ENCODE results near the gene CEACAM5.

Gene CEACAM5

DNA sequence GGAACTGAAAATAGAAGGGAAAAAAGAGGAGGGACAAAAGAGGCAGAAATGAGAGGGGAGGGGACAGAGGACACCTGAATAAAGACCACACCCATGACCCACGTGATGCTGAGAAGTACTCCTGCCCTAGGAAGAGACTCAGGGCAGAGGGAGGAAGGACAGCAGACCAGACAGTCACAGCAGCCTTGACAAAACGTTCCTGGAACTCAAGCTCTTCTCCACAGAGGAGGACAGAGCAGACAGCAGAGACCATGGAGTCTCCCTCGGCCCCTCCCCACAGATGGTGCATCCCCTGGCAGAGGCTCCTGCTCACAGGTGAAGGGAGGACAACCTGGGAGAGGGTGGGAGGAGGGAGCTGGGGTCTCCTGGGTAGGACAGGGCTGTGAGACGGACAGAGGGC is at the start of gene CEACAM5:
Gene CEACAM5, plus strand, starts transcription at position 146 of the 400 bp plus-strand sequence. Its CDS starts 106 bp downstream, at position 252.
- no peak for DNase-seq

DNA sequence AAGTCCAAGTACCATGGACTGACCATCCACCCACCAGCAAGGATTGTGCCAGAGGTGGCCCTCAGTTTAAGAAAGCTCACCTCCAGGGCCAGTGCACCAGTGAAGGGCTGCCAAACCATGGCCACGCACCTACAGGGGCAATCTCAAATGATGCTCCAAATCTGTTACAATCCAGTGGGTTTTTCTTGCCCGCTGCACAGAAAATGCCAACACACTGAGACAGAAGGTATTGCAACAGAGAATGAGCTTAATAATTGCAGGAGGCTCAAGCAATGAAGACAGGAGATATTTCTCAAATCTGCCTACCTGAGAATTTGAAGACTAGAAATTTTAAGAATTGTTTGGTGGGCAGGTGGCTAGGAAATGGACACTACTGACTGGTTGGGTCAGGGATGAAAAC is 42.4 kb upstream of the CEACAM5 start:
- DNase-seq, result no peak

DNA sequence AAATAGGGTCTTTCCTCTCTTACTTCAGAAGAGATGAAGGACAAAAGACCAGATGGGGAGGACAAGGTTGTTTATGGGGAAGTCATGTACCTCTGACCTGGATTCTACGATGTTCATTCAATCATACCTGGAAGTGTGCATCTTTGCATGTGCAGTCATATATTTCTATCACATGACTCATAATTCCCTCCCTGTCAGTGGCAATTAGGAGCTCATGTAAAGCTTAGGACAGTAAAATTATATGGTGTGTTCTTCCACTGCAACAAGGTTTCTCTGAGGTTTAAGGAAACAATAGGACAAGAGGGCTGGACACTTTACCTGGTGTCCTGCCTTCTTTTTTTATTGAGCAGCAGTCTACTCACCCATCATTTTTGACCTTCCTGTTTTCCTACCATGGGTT is 40.1 kb upstream of the CEACAM5 start:
- no peak for DNase-seq

DNA sequence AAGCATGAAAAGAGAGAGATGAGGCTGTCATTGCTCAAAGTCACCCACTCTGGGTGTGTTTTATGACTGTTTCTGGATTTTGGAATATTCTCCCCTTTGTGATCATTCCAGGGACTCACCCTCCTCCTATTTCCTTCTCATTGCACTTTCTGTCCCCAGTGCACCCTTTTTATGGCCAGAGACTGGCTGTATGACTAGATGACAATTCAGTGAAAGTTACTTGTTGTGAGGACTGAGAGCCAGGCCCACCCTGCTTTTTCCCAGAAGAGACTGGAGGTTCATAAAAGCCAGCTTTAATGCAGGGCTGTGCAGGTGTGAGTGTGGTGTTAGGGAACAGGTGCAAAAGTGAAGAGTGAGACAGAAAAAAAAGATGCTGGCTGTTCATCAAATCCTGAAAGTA is 37.7 kb upstream of the CEACAM5 start:
- DNase-seq, result no peak

DNA sequence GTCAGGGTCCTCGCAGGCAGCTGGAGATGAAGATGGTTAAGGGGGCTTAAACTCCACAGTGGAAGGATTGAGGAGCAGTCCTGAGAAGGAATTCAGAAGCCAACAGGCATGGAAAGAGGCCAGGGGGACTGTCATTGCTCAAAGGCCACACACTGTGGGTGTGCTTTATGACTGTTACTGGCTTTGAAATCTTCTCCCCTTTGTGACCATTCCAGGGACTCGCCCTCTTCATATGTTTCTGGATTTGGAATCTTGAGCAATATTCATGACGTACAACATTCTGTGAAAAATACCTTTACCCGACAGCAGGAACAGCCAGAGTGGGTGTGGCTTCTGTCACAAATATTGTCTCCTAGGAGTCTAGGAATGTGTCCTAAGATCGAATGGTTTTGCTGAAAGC is 36.9 kb upstream of the CEACAM5 start:
- DNase-seq, result no peak

DNA sequence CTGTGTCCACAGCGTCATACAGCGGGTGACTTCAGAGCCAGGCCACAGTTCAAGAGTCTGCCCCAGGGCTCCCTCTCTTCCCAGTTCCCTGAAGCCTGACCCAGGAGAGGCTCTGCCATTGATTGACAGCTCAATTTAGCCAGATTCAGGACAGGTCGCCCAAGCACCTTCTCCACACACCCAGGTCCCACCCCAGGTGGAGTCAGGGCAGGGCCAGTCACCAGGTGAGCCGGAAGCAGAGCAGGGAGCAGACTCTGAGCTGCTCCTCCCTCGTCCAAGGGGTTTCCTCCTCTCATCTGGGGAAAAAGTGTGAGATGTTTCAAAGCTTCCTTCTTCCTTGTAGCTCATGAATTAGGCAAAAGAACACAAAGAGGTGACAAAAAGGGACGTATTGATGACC is 26.0 kb upstream of the CEACAM5 start:
- no peak for DNase-seq

DNA sequence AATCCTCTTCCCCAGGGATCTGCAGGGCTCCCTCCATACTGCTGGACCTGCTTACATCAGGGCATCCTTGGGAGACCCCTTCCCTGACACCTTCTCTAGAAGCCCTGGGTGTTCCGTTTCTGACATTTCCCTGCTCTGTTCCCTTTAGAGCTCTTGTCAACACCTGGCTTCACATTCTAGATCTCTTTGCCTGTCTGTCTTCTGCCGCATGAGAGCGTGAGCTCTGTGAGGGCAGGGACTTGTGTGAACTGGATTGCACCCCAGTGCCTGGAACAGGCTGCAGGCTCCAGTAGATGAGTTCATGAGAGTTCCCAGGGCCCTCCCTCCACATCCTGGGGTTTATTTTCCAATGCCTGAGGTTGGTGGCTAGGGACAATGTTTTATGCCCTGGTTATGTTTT is 21.0 kb upstream of the CEACAM5 start:
- DNase-seq, result no peak

DNA sequence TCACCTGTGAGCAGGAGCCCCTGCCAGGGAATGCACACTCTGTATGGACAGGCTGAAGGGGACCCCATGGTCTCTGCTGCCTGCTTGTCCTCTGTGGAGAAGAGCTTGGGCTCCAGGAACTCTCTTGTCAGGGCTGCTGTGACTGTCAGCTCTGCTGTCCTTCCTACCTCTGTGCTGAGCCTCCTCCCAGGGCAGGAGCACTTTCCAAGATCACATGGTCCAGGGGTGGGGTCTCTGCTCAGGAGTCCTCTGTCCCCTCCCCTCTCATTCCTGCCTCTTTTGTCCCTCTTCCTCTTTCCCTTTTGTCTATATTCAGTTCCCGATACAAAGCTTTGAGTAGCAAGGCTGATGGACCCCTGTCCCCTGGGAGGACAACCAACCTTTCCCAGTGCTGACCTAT is 20.3 kb upstream of the CEACAM5 start, which contains the start of gene CEACAM7:
Gene CEACAM7, minus strand, starts transcription at position 173 of the 400 bp plus-strand sequence. Its CDS starts 105 bp downstream, at position 68.
- DNase-seq, result no peak

DNA sequence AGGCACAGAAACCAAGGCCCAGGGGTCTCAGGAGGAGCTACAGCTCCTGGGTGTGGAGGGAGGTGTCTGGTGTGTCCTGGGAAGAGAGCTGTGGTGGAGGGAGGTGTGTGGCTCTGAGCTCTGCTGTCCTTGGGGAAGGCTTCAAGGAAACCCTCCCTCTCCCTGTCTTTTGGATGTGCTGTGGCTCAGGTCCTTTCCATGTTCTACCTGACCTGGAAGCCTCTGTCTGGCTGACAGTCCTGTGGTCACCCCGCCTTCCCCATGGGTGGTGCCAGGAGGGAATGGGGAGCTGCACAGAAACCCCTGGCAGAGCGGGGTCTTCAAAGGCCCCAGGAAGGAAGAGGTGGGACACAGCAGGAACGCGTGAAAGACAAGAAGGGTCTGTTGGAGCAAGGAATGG is 19.7 kb upstream of the CEACAM5 start:
- no peak for DNase-seq

DNA sequence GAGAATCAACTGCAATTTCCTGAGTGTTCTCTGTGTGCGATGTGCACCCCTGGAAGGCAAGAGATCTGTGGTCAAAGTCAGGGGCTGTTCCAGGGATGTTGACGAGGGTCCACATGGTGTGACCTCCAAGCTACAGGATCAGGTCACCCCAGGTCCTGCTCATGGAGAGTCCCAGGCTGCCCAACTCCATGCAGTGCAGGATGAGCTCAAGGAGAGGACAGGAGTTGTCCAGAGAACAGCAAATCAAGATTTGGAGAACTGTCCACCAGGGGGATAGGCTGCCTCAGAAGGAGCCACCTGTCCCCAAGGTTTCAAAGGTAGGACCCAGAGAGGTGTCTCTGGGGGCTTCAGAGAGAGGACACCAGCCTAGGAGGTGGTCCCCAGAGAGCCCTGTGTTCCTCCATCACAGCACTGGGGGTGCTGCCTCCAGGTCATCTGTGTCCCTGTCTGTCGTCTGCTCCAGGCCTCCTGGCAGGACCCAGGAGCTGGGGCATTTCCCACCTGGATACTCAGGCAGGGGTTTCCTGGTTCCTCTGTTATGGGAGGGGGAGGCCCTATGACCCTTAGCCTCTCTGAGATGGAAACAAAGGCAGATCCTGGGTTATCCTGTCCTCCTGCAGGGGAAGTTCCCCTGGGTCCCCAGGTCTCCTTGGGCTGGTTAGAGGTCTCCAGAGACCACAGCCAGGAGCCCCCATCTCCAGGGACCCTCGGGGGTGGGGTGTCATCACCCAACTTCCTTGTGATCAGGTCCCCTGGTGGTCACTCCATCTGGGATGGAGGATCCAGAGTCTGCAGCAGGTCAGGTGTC is 18.2 kb upstream of the CEACAM5 start:
- no peak for DNase-seq

DNA sequence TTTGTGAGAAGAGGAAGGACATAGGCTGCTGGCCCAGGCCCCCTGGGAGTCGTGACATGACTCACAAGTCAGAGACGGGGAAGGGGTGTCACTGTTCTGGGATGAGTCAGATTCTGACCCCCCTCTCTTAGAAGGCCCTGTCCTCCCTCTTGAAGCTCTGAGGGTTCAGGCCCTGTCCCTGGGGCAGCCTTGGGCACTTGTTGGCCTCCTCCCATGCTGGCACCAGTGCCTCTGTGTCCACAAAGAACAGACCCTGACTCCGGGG is 17.7 kb upstream of the CEACAM5 start:
- DNase-seq, result no peak

DNA sequence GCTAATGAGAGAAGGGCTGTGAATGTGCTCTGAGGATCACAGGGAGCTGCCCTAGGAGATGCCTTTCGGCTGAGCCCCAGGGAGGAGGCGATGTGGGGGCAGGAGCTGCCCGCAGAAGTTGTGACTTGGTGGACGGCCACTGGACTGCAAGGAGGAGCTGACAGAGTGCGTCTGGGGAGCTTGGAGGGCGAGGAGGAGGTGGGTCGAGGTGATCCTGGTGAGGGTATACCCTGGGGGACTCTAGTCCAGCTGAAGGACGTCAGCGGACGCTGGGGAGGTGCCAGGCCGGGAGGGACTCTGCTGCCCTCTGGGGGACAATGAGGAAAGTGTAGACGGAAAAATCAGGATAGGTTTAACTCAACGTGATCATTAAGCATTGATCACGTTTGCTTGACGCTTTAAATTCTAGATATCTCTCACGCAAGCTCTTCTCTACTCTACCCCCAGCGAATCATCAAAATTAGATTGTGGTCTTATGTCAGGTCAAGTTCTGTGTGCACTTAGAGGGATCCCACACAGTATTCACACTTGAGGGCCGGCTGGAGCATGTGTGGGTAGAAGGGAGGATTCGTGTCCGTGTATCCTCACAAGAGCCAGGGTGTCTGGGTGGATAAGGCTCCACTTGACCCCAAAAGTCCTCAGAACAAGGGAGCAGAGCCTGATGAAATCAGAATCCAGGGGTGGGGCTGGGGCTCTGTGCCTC is 17.0 kb upstream of the CEACAM5 start:
- peak; percentile 11 for DNase-seq

DNA sequence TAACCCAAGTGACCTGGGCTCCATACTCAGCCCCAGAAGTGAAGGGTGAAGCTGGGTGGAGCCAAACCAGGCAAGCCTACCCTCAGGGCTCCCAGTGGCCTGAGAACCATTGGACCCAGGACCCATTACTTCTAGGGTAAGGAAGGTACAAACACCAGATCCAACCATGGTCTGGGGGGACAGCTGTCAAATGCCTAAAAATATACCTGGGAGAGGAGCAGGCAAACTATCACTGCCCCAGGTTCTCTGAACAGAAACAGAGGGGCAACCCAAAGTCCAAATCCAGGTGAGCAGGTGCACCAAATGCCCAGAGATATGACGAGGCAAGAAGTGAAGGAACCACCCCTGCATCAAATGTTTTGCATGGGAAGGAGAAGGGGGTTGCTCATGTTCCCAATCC is 14.2 kb upstream of the CEACAM5 start:
- DNase-seq, result no peak

DNA sequence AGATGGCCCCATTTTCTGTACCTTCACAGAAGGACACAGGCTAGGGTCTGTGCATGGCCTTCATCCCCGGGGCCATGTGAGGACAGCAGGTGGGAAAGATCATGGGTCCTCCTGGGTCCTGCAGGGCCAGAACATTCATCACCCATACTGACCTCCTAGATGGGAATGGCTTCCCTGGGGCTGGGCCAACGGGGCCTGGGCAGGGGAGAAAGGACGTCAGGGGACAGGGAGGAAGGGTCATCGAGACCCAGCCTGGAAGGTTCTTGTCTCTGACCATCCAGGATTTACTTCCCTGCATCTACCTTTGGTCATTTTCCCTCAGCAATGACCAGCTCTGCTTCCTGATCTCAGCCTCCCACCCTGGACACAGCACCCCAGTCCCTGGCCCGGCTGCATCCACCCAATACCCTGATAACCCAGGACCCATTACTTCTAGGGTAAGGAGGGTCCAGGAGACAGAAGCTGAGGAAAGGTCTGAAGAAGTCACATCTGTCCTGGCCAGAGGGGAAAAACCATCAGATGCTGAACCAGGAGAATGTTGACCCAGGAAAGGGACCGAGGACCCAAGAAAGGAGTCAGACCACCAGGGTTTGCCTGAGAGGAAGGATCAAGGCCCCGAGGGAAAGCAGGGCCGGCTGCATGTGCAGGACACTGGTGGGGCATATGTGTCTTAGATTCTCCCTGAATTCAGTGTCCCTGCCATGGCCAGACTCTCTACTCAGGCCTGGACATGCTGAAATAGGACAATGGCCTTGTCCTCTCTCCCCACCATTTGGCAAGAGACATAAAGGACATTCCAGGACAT is 13.4 kb upstream of the CEACAM5 start:
- no peak for DNase-seq

DNA sequence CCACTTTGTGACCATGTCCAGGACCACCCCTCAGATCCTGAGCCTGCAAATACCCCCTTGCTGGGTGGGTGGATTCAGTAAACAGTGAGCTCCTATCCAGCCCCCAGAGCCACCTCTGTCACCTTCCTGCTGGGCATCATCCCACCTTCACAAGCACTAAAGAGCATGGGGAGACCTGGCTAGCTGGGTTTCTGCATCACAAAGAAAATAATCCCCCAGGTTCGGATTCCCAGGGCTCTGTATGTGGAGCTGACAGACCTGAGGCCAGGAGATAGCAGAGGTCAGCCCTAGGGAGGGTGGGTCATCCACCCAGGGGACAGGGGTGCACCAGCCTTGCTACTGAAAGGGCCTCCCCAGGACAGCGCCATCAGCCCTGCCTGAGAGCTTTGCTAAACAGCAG is 12.7 kb upstream of the CEACAM5 start:
- DNase-seq, result no peak

DNA sequence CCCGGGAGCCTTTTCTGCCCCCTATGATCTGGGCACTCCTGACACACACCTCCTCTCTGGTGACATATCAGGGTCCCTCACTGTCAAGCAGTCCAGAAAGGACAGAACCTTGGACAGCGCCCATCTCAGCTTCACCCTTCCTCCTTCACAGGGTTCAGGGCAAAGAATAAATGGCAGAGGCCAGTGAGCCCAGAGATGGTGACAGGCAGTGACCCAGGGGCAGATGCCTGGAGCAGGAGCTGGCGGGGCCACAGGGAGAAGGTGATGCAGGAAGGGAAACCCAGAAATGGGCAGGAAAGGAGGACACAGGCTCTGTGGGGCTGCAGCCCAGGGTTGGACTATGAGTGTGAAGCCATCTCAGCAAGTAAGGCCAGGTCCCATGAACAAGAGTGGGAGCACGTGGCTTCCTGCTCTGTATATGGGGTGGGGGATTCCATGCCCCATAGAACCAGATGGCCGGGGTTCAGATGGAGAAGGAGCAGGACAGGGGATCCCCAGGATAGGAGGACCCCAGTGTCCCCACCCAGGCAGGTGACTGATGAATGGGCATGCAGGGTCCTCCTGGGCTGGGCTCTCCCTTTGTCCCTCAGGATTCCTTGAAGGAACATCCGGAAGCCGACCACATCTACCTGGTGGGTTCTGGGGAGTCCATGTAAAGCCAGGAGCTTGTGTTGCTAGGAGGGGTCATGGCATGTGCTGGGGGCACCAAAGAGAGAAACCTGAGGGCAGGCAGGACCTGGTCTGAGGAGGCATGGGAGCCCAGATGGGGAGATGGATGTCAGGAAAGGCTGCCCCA is 11.8 kb upstream of the CEACAM5 start:
- no peak for DNase-seq

DNA sequence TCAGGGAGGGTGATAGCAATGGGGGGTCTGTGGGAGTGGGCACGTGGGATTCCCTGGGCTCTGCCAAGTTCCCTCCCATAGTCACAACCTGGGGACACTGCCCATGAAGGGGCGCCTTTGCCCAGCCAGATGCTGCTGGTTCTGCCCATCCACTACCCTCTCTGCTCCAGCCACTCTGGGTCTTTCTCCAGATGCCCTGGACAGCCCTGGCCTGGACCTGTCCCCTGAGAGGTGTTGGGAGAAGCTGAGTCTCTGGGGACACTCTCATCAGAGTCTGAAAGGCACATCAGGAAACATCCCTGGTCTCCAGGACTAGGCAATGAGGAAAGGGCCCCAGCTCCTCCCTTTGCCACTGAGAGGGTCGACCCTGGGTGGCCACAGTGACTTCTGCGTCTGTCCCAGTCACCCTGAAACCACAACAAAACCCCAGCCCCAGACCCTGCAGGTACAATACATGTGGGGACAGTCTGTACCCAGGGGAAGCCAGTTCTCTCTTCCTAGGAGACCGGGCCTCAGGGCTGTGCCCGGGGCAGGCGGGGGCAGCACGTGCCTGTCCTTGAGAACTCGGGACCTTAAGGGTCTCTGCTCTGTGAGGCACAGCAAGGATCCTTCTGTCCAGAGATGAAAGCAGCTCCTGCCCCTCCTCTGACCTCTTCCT is 11.1 kb upstream of the CEACAM5 start:
- DNase-seq, result no peak

DNA sequence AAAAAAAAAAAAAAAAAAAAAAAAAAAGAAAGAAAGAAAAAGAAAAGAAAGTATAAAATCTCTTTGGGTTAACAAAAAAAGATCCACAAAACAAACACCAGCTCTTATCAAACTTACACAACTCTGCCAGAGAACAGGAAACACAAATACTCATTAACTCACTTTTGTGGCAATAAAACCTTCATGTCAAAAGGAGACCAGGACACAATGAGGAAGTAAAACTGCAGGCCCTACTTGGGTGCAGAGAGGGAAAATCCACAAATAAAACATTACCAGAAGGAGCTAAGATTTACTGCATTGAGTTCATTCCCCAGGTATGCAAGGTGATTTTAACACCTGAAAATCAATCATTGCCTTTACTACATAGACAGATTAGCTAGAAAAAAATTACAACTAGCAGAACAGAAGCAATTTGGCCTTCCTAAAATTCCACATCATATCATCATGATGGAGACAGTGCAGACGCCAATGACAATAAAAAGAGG is 9.6 kb upstream of the CEACAM5 start:
- DNase-seq, result no peak

DNA sequence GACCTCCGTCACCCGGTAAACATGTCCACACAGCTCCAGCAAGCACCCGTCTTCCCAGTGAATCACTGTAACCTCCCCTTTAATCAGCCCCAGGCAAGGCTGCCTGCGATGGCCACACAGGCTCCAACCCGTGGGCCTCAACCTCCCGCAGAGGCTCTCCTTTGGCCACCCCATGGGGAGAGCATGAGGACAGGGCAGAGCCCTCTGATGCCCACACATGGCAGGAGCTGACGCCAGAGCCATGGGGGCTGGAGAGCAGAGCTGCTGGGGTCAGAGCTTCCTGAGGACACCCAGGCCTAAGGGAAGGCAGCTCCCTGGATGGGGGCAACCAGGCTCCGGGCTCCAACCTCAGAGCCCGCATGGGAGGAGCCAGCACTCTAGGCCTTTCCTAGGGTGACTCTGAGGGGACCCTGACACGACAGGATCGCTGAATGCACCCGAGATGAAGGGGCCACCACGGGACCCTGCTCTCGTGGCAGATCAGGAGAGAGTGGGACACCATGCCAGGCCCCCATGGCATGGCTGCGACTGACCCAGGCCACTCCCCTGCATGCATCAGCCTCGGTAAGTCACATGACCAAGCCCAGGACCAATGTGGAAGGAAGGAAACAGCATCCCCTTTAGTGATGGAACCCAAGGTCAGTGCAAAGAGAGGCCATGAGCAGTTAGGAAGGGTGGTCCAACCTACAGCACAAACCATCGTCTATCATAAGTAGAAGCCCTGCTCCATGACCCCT is 9.0 kb upstream of the CEACAM5 start:
- DNase-seq, result no peak

DNA sequence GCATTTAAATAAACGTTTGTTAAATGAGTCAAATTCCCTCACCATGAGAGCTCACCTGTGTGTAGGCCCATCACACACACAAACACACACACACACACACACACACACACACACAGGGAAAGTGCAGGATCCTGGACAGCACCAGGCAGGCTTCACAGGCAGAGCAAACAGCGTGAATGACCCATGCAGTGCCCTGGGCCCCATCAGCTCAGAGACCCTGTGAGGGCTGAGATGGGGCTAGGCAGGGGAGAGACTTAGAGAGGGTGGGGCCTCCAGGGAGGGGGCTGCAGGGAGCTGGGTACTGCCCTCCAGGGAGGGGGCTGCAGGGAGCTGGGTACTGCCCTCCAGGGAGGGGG is 8.5 kb upstream of the CEACAM5 start:
- no peak for DNase-seq

DNA sequence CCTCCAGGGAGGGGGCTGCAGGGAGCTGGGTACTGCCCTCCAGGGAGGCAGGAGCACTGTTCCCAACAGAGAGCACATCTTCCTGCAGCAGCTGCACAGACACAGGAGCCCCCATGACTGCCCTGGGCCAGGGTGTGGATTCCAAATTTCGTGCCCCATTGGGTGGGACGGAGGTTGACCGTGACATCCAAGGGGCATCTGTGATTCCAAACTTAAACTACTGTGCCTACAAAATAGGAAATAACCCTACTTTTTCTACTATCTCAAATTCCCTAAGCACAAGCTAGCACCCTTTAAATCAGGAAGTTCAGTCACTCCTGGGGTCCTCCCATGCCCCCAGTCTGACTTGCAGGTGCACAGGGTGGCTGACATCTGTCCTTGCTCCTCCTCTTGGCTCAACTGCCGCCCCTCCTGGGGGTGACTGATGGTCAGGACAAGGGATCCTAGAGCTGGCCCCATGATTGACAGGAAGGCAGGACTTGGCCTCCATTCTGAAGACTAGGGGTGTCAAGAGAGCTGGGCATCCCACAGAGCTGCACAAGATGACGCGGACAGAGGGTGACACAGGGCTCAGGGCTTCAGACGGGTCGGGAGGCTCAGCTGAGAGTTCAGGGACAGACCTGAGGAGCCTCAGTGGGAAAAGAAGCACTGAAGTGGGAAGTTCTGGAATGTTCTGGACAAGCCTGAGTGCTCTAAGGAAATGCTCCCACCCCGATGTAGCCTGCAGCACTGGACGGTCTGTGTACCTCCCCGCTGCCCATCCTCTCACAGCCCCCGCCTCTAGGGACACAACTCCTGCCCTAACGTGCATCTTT is 7.8 kb upstream of the CEACAM5 start:
- DNase-seq, result no peak
